Trophoblast cell (in vitro differentiated cells and primary cell): Measurements from ENCODE around the gene CASP14.

Experiments
- DNase-seq, 2 donors: peaks; one replicate each; pipeline ENCODE4 v3.0.0-alpha.2; 2016
- H2AFZ ChIP-seq: 2 replicates; pipeline ENCODE4 v1.6.1; 2013; ENCODE audit warnings: low read length, moderate library complexity, mild to moderate bottlenecking; ENCODE audit not compliant: insufficient read depth, poor library complexity
- H2AK5ac ChIP-seq: 2 replicates; pipeline ENCODE4 v1.6.1; 2013; ENCODE audit warnings: mild to moderate bottlenecking, low read length
- H2BK120ac ChIP-seq: 2 replicates; pipeline ENCODE4 v1.6.1; 2013; ENCODE audit warnings: low read length, mild to moderate bottlenecking, moderate library complexity; ENCODE audit not compliant: insufficient read depth, poor library complexity
- H2BK12ac ChIP-seq: 2 replicates; pipeline ENCODE4 v1.6.1; 2013; ENCODE audit warnings: mild to moderate bottlenecking, low read length, moderate library complexity
- H2BK5ac ChIP-seq: 2 replicates; pipeline ENCODE4 v1.6.1; 2013; ENCODE audit warnings: low read length, low read depth, moderate library complexity, mild to moderate bottlenecking; ENCODE audit not compliant: poor library complexity
- H3K14ac ChIP-seq: 2 replicates; pipeline ENCODE4 v1.6.1; 2013; ENCODE audit warnings: mild to moderate bottlenecking, low read length
- H3K18ac ChIP-seq: 2 replicates; pipeline ENCODE4 v1.6.1; 2013; ENCODE audit warnings: mild to moderate bottlenecking, low read length
- H3K23ac ChIP-seq: 2 replicates; pipeline ENCODE4 v1.6.1; 2013; ENCODE audit warnings: low read length
- H3K27ac ChIP-seq: 2 replicates; pipeline ENCODE4 v1.5.1; 2013; ENCODE audit warnings: low read depth, mild to moderate bottlenecking, inconsistent platforms, low read length, moderate library complexity
- H3K27me3 ChIP-seq: 2 replicates; pipeline ENCODE4 v1.6.1; 2013; ENCODE audit warnings: inconsistent platforms, mild to moderate bottlenecking, low read length, moderate library complexity; ENCODE audit not compliant: insufficient read depth
- H3K36me3 ChIP-seq, 2 experiments: 1 replicate in 1 of 2; 2 replicates in 1 of 2; pipeline ENCODE4 v1.6.1; 2013; ENCODE audit warnings: low read length in 2 of 2, mild to moderate bottlenecking in 2 of 2, moderate library complexity in 1 of 2; ENCODE audit not compliant: insufficient read depth in 2 of 2, control insufficient read depth in 1 of 2
- H3K4ac ChIP-seq: 2 replicates; pipeline ENCODE4 v1.6.1; 2013; ENCODE audit warnings: low read depth, mild to moderate bottlenecking, low read length, moderate library complexity
- H3K4me1 ChIP-seq, 2 experiments: 1 replicate in 1 of 2; 2 replicates in 1 of 2; pipeline ENCODE4 v1.6.1; 2013; ENCODE audit warnings: low read length in 2 of 2, mild to moderate bottlenecking in 2 of 2, moderate library complexity in 1 of 2; ENCODE audit not compliant: insufficient read depth in 2 of 2, control insufficient read depth in 1 of 2
- H3K4me2 ChIP-seq: 2 replicates; pipeline ENCODE4 v1.6.1; 2013; ENCODE audit warnings: inconsistent platforms, mild to moderate bottlenecking, low read length, moderate library complexity
- H3K4me3 ChIP-seq: 2 replicates; pipeline ENCODE4 v1.5.1; 2013; ENCODE audit warnings: mild to moderate bottlenecking, low read depth, low read length, inconsistent platforms
- H3K79me1 ChIP-seq: one replicate; pipeline ENCODE4 v1.6.1; 2013; ENCODE audit warnings: low read length
- H3K79me2 ChIP-seq: 2 replicates; pipeline ENCODE4 v1.6.1; 2013; ENCODE audit warnings: low read length, mild to moderate bottlenecking; ENCODE audit not compliant: control insufficient read depth, insufficient read depth, poor library complexity
- H3K9ac ChIP-seq: 2 replicates; pipeline ENCODE4 v1.6.1; 2013; ENCODE audit warnings: mild to moderate bottlenecking, low read length
- H3K9me3 ChIP-seq: 2 replicates; pipeline ENCODE4 v1.6.1; 2013; ENCODE audit warnings: low read depth, mild to moderate bottlenecking, control low read depth, inconsistent platforms, low read length; ENCODE audit not compliant: insufficient read depth
- H4K12ac ChIP-seq: 2 replicates; pipeline ENCODE4 v1.6.1; 2013; ENCODE audit warnings: low read depth, mild to moderate bottlenecking, low read length, moderate library complexity
- H4K8ac ChIP-seq: 2 replicates; pipeline ENCODE4 v1.6.1; 2013; ENCODE audit warnings: low read depth, mild to moderate bottlenecking, low read length, moderate library complexity
- H4K91ac ChIP-seq: one replicate; pipeline ENCODE4 v1.6.1; 2013; ENCODE audit warnings: low read depth, mild to moderate bottlenecking, low read length, moderate library complexity
- WGBS: extraction: QIAGEN DNeasy Blood & Tissue Kit; methylation state at CpG from one replicate; pipeline ENCODE4 v1.1.7; 2013; ENCODE audit warnings: missing lambda C conversion rate; ENCODE audit not compliant: insufficient read length, insufficient coverage; ENCODE audit errors: extremely low coverage; 5-methylcytosine and 5-hydroxymethylcytosine counted together

CASP14 gene

GRCh38 chr19:15045506-15045905 lies 3.8 kb upstream of the CASP14 start:
- no peaks in the 10 kb centered on the region for H3K4me1 ChIP-seq
- no peak overlapping the region for H3K23ac ChIP-seq
- peaks cover 16% of the 10 kb centered on the region for H3K9me3 ChIP-seq
- no peak overlapping the region for H3K9ac ChIP-seq
- H3K27ac ChIP-seq = no peak overlapping the region
- no peak overlapping the region for H3K14ac ChIP-seq
- H2AK5ac ChIP-seq = no peak overlapping the region
- H4K12ac ChIP-seq = no peak overlapping the region
- no peaks in the 10 kb centered on the region for H3K27me3 ChIP-seq
- H3K79me2 ChIP-seq = no peaks in the 10 kb centered on the region
- H3K4me2 ChIP-seq = no peak overlapping the region
- DNase-seq = no peak
- H2BK5ac ChIP-seq = no peak overlapping the region
- no peak overlapping the region for H3K4me3 ChIP-seq
- no peak overlapping the region for H3K4ac ChIP-seq
- H2BK12ac ChIP-seq = no peak overlapping the region
- H4K8ac ChIP-seq = no peak overlapping the region
- no peaks in the 10 kb centered on the region for H3K79me1 ChIP-seq
- no peak overlapping the region for H3K18ac ChIP-seq
- H2BK120ac ChIP-seq = no peak overlapping the region
- no peak overlapping the region for H4K91ac ChIP-seq
- WGBS = no CpG with 5 or more reads among the region's 3 CpGs
- H3K36me3 ChIP-seq = no peaks in the 10 kb centered on the region
- H2AFZ ChIP-seq = no peak overlapping the region

- Histone ChIP-seq H2BK120ac (no peak overlapping the region), H4K8ac (no peak overlapping the region), H3K27me3 (no peaks in the 10 kb centered on the region), H3K9me3 (peaks cover 4% of the 10 kb centered on the region), H3K4ac (no peak overlapping the region), H2AK5ac (no peak overlapping the region), H3K4me3 (no peak overlapping the region), H3K79me2 (no peaks in the 10 kb centered on the region), H3K23ac (no peak overlapping the region), H3K27ac (no peak overlapping the region), H3K4me2 (no peak overlapping the region), H3K18ac (no peak overlapping the region), H3K79me1 (no peaks in the 10 kb centered on the region), H3K14ac (no peak overlapping the region), H2BK5ac (no peak overlapping the region), H3K4me1 (no peaks in the 10 kb centered on the region), H4K91ac (no peak overlapping the region), H3K9ac (no peak overlapping the region), H3K36me3 (no peaks in the 10 kb centered on the region), H4K12ac (no peak overlapping the region), H2AFZ (no peak overlapping the region), H2BK12ac (no peak overlapping the region)
- DNase-seq = peak in 1 of 2 donors; percentile 5
- WGBS = no CpG with 5 or more reads among the region's 11 CpGs
Measured at GRCh38 chr19:15047680-15048079, 1.6 kb upstream of the CASP14 start.

- Histone ChIP-seq H3K18ac (no peak overlapping the region), H2AK5ac (no peak overlapping the region), H3K23ac (no peak overlapping the region), H4K8ac (no peak overlapping the region), H2BK12ac (no peak overlapping the region), H2AFZ (no peak overlapping the region), H3K4me3 (no peak overlapping the region), H3K27ac (no peak overlapping the region), H3K9ac (no peak overlapping the region), H3K79me1 (no peaks in the 10 kb centered on the region), H4K12ac (no peak overlapping the region), H3K27me3 (no peaks in the 10 kb centered on the region), H4K91ac (no peak overlapping the region), H3K36me3 (no peaks in the 10 kb centered on the region), H3K4ac (no peak overlapping the region), H3K9me3 (peaks cover 4% of the 10 kb centered on the region), H3K79me2 (no peaks in the 10 kb centered on the region), H3K4me2 (no peak overlapping the region), H3K14ac (no peak overlapping the region), H2BK120ac (no peak overlapping the region), H2BK5ac (no peak overlapping the region), H3K4me1 (no peaks in the 10 kb centered on the region)
- WGBS = no CpG with 5 or more reads among the region's 5 CpGs
- DNase-seq = no peak
Measured at GRCh38 chr19:15048128-15048527, 1.2 kb upstream of the CASP14 start.

GRCh38 chr19:15050639-15051038 lies 1.4 kb downstream of the CASP14 start:
- no peak overlapping the region for H3K4me2 ChIP-seq
- H3K36me3 ChIP-seq = no peaks in the 10 kb centered on the region
- peaks cover 16% of the 10 kb centered on the region for H3K9me3 ChIP-seq
- H2BK12ac ChIP-seq = no peak overlapping the region
- no peak overlapping the region for H3K27ac ChIP-seq
- H4K12ac ChIP-seq = no peak overlapping the region
- no peak overlapping the region for H2AFZ ChIP-seq
- H2AK5ac ChIP-seq = no peak overlapping the region
- DNase-seq = no peak
- H3K4ac ChIP-seq = no peak overlapping the region
- no peak overlapping the region for H2BK5ac ChIP-seq
- no peak overlapping the region for H3K14ac ChIP-seq
- no peaks in the 10 kb centered on the region for H3K79me1 ChIP-seq
- no peaks in the 10 kb centered on the region for H3K79me2 ChIP-seq
- H2BK120ac ChIP-seq = no peak overlapping the region
- H3K18ac ChIP-seq = no peak overlapping the region
- H3K4me1 ChIP-seq = no peaks in the 10 kb centered on the region
- H3K27me3 ChIP-seq = no peaks in the 10 kb centered on the region
- H4K8ac ChIP-seq = no peak overlapping the region
- H3K9ac ChIP-seq = no peak overlapping the region
- H4K91ac ChIP-seq = no peak overlapping the region
- 100% methylated on average over 2 of the region's 2 CpGs for WGBS
- H3K23ac ChIP-seq = no peak overlapping the region
- no peak overlapping the region for H3K4me3 ChIP-seq
